H1 (cell line): ENCODE measurements around the gene PLEKHO1. TPM values are rescaled to one million over a fixed set of nuclear protein-coding genes. Genes with fewer than 3 reads are reported as not detected.

Experiments used
- CTCF ChIA-PET: fragments of 300-600 bp; sonication (Branson Sonifier 250); formaldehyde crosslinking; loops from one replicate; lab custom pipeline; 2021; ENCODE audit not compliant: partially characterized antibody; lab: Charles Lee
- POLR2A ChIA-PET: fragments of 300-600 bp; sonication (Branson Sonifier 250); formaldehyde crosslinking; loops from one replicate; lab custom pipeline; 2021; ENCODE audit warnings: inconsistent platforms; ENCODE audit not compliant: partially characterized antibody; lab: Charles Lee
- DNase-seq, 2 experiments: peaks; one replicate each; pipeline versions ENCODE4 v3.0.0 to v3.0.0-alpha.2; 2010 to 2022; ENCODE audit warnings: low spot score in 2 of 2, low read depth in 1 of 2, mixed read lengths in 1 of 2
- FAIRE-seq: peaks from 2 replicates; lab custom pipeline; 2011; peaks lifted over from hg19 to GRCh38; lab: Jason Lieb, UNC
- H2AFZ ChIP-seq: 2 replicates; pipeline ENCODE4 v1.8.1; 2012; ENCODE audit warnings: low read length, inconsistent platforms
- H2AK5ac ChIP-seq: 2 replicates; pipeline ENCODE4 v1.6.1; 2013; ENCODE audit warnings: low read depth, low read length
- H2BK120ac ChIP-seq: replicated peaks from 2 replicates; pipeline ENCODE3; 2013; ENCODE audit warnings: low read depth, low read length, inconsistent platforms
- H2BK12ac ChIP-seq: 2 replicates; pipeline ENCODE4 v1.6.1; 2013; ENCODE audit warnings: low read depth, low read length
- H2BK15ac ChIP-seq: 2 replicates; pipeline ENCODE4 v1.6.1; 2013; ENCODE audit warnings: low read length
- H2BK20ac ChIP-seq: 2 replicates; pipeline ENCODE4 v1.6.1; 2013; ENCODE audit warnings: low read length
- H2BK5ac ChIP-seq: 2 replicates; pipeline ENCODE4 v1.6.1; 2013; ENCODE audit warnings: low read depth, low read length
- H3K14ac ChIP-seq: 2 replicates; pipeline ENCODE4 v1.6.1; 2013; ENCODE audit warnings: inconsistent platforms; ENCODE audit not compliant: insufficient read length
- H3K18ac ChIP-seq: 2 replicates; pipeline ENCODE4 v1.6.1; 2013; ENCODE audit warnings: low read length; ENCODE audit errors: extremely low read depth
- H3K23ac ChIP-seq: 2 replicates; pipeline ENCODE4 v1.6.1; 2013; ENCODE audit warnings: inconsistent platforms; ENCODE audit not compliant: insufficient read length
- H3K23me2 ChIP-seq: 2 replicates; pipeline ENCODE4 v1.6.1; 2013; ENCODE audit warnings: low read depth, low read length
- H3K27ac ChIP-seq: 2 replicates; pipeline ENCODE4 v1.6.1; 2011; ENCODE audit warnings: low read depth, low read length, inconsistent platforms
- H3K27me3 ChIP-seq, 4 experiments: replicated peaks in 1 of 4; 1 replicate in 1 of 4; 2 replicates in 3 of 4; pipeline versions ENCODE4 v1.6.1 to v1.8.1; 2011 to 2013; ENCODE audit warnings: low read length in 3 of 4, mild to moderate bottlenecking in 3 of 4, inconsistent platforms in 2 of 4, mixed read lengths in 2 of 4, moderate library complexity in 1 of 4; ENCODE audit not compliant: control insufficient read depth in 3 of 4, insufficient read depth in 3 of 4; ENCODE audit errors: extremely low read depth in 1 of 4
- H3K36me3 ChIP-seq, 4 experiments: 2 replicates each; pipeline versions ENCODE4 v1.6.1 to v1.8.1; 2011 to 2013; ENCODE audit warnings: mild to moderate bottlenecking in 4 of 4, low read length in 3 of 4, moderate library complexity in 2 of 4, control low read depth in 1 of 4, inconsistent platforms in 1 of 4; ENCODE audit not compliant: insufficient read depth in 4 of 4, control insufficient read depth in 2 of 4
- H3K4ac ChIP-seq: replicated peaks from 2 replicates; pipeline ENCODE3; 2013; ENCODE audit warnings: low read length, low read depth, mixed read lengths, inconsistent platforms; ENCODE audit not compliant: insufficient read length
- H3K4me1 ChIP-seq, 4 experiments: replicated peaks in 1 of 4; 1 replicate in 1 of 4; 2 replicates in 3 of 4; pipeline versions ENCODE4 v1.6.1 to v1.8.1; 2011 to 2013; ENCODE audit warnings: low read length in 3 of 4, inconsistent platforms in 2 of 4, mixed read lengths in 1 of 4; ENCODE audit not compliant: insufficient read depth in 4 of 4, control insufficient read depth in 3 of 4
- H3K4me2 ChIP-seq, 2 experiments: 2 replicates each; pipeline versions ENCODE4 v1.6.1 to v1.8.1; 2011 to 2013; ENCODE audit warnings: low read depth in 2 of 2, low read length in 2 of 2, control low read depth in 1 of 2, inconsistent platforms in 1 of 2, mild to moderate bottlenecking in 1 of 2; ENCODE audit not compliant: insufficient read depth in 1 of 2
- H3K4me3 ChIP-seq, 4 experiments: fragments of 200-600, 300-600 bp in 1 of 4; sonication (generic), shearing (Covaris generic), sonication (Bioruptor Twin) in 1 of 4; 2 replicates each; pipeline versions ENCODE4 v1.5.1 to v1.8.1; 2011 to 2016; ENCODE audit warnings: low read length in 4 of 4, low read depth in 3 of 4, control low read depth in 2 of 4, inconsistent platforms in 2 of 4, mild to moderate bottlenecking in 2 of 4, mixed read lengths in 1 of 4, moderate library complexity in 1 of 4; ENCODE audit not compliant: insufficient read depth in 2 of 4; ENCODE audit errors: extremely low read depth in 1 of 4
- H3K56ac ChIP-seq: replicated peaks from 2 replicates; pipeline ENCODE3; 2013; ENCODE audit warnings: low read depth, mild to moderate bottlenecking, mixed read lengths, low read length, inconsistent platforms; ENCODE audit not compliant: insufficient read length
- H3K79me1 ChIP-seq: 2 replicates; pipeline ENCODE4 v1.6.1; 2013; ENCODE audit warnings: low read depth, low read length, control low read depth
- H3K79me2 ChIP-seq, 2 experiments: 2 replicates each; pipeline versions ENCODE4 v1.6.1 to v1.8.1; 2012 to 2013; ENCODE audit warnings: low read length in 2 of 2, mild to moderate bottlenecking in 2 of 2, inconsistent platforms in 1 of 2; ENCODE audit not compliant: insufficient read depth in 2 of 2, control insufficient read depth in 1 of 2
- H3K9ac ChIP-seq, 4 experiments: replicated peaks in 1 of 4; 1 replicate in 1 of 4; 2 replicates in 3 of 4; pipeline versions ENCODE4 v1.6.1 to v1.8.1; 2011 to 2013; ENCODE audit warnings: low read depth in 3 of 4, low read length in 3 of 4, control low read depth in 2 of 4, mild to moderate bottlenecking in 2 of 4, moderate library complexity in 2 of 4, inconsistent platforms in 1 of 4; ENCODE audit errors: extremely low read depth in 1 of 4
- H3K9me3 ChIP-seq, 2 experiments: 2 replicates each; pipeline versions ENCODE4 v1.6.1 to v1.8.1; 2012 to 2013; ENCODE audit warnings: mild to moderate bottlenecking in 2 of 2, moderate library complexity in 2 of 2, control low read depth in 1 of 2, inconsistent platforms in 1 of 2, low read depth in 1 of 2, low read length in 1 of 2, mixed read lengths in 1 of 2; ENCODE audit not compliant: insufficient read depth in 2 of 2
- H4K20me1 ChIP-seq, 2 experiments: replicated peaks in 1 of 2; 2 replicates each; pipeline versions ENCODE3 to v1.8.1; 2011 to 2013; ENCODE audit warnings: inconsistent platforms in 2 of 2, low read length in 2 of 2, mild to moderate bottlenecking in 1 of 2; ENCODE audit not compliant: insufficient read depth in 2 of 2, control insufficient read depth in 1 of 2
- H4K5ac ChIP-seq: 2 replicates; pipeline ENCODE4 v1.6.1; 2013; ENCODE audit warnings: low read length, low read depth, mixed read lengths, inconsistent platforms; ENCODE audit not compliant: insufficient read length
- H4K8ac ChIP-seq: 2 replicates; pipeline ENCODE4 v1.8.0; 2013; ENCODE audit warnings: mild to moderate bottlenecking, moderate library complexity, low read length, inconsistent platforms; ENCODE audit not compliant: insufficient read depth; ENCODE audit errors: extremely low read depth
- H4K91ac ChIP-seq: replicated peaks from 2 replicates; pipeline ENCODE3; 2013; ENCODE audit warnings: low read length, mixed read lengths, inconsistent platforms; ENCODE audit not compliant: insufficient read length
- HDAC6 ChIP-seq: IDR thresholded peaks from one replicate; pipeline ENCODE4 v1.7.1; 2012; ENCODE audit warnings: low read depth, mild to moderate bottlenecking, inconsistent platforms, low read length, moderate library complexity
- KDM1A ChIP-seq: fragments of 200-600, 300-600 bp; sonication (generic); IDR thresholded peaks from 2 replicates; pipeline ENCODE4 v1.7.1; 2016; ENCODE audit warnings: mild to moderate bottlenecking, low read length, borderline replicate concordance
- POLR2A ChIP-seq, 2 experiments: IDR thresholded peaks; 1 replicate in 1 of 2; 2 replicates in 1 of 2; pipeline ENCODE4 v1.6.1; 2011; ENCODE audit warnings: low read depth in 2 of 2, low read length in 2 of 2, mild to moderate bottlenecking in 2 of 2; ENCODE audit errors: control extremely low read depth in 1 of 2
- SP2 ChIP-seq: IDR thresholded peaks from 2 replicates; pipeline ENCODE4 v1.6.1; 2012; ENCODE audit warnings: mild to moderate bottlenecking, low read length, inconsistent platforms
- WGBS, 2 experiments: shearing (Covaris generic) in 1 of 2; methylation state at CpG; one replicate each; pipeline versions ENCODE4 v1.1.6 to v1.1.7; 2013 to 2015; ENCODE audit warnings: low lambda C conversion rate in 2 of 2, mixed read lengths in 2 of 2, inconsistent platforms in 1 of 2, low coverage in 1 of 2, missing lambda C conversion rate in 1 of 2; ENCODE audit not compliant: insufficient replicate concordance in 2 of 2, insufficient coverage in 1 of 2, insufficient read length in 1 of 2; ENCODE audit errors: extremely low coverage in 1 of 2, missing lambda C conversion rate in 1 of 2; 5-methylcytosine and 5-hydroxymethylcytosine counted together
- polyA plus RNA-seq, 7 experiments: library from polyadenylated mRNA; depleted of rRNA in 3 of 7; stranded (reverse) in 5 of 7; unstranded in 2 of 7; fragments of >200 nt in 5 of 7; fragments of 200-250 nt in 2 of 7; gene quantifications; 1 replicate in 5 of 7; 2 replicates in 1 of 7; 4 replicates in 1 of 7; pipeline versions ENCODE4 v1.2.1 to v1.2.3, GENCODE V29; 2011 to 2013; ENCODE audit warnings: missing spikeins in 2 of 7, mixed read lengths in 2 of 7
- total RNA-seq: library from RNA; stranded (reverse); fragmentation: NEBNext Ultra II Directional; extraction: Animal tissue kit (Norgen Biotek cat#: 25700); gene quantifications from 2 replicates; pipeline ENCODE4 v1.2.1, GENCODE V29; 2021

Gene PLEKHO1
- total and polyA plus RNA-seq, 2 of the 8 experiments (the other 6 are each of a cell fraction or from before 2014, with no cell fraction given): 23.2 to 37.0 TPM

DNA sequence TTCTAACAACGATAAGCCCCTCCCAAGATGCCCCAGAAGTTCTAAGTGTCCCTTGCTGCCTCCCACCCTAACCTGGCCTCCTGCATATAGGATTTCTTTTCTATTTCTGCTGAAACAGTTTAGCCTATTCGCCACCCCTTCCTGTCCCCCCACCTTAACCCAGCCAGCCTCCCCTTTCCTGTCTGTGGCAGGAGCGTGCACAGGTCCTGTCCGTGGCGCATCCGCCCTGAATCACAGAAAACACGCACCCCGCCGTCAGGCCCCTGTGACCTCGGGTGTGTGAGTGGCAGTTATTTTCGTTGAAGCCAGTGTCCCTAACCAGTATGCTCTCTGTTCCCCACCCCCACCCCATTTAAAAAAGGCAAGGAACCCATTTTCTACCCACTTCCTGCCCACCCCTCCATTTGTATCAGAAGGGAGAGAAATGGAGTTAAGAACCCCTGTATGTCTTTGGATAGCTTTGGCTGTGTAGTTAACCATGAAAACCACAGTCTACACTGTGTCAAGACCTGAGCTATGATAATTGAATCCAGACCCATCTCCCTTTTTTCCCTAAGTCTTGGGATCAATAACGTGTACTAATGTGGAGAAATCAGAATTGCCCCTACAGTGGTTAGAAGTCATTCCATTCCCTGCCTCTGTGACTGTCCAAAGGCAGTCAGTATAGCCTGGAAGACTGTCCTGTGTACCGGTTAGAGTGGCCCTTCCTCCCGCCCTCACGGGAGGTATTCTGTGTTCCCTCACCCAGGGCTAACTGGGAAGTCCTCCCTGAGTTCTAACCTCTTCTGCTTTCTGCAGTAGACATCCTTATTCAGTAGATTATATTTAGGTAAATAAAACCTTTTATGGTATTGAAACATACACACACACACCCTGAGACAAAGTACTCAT is 1.8 kb downstream of the PLEKHO1 start:
- peaks cover 0 to 2% (median 0%) of the 10 kb centered on the region in 4 experiments; a peak in 1 of 7 replicates for H3K27me3 ChIP-seq
- peaks cover 0 to 14% (median 5%) of the 10 kb centered on the region in 4 experiments; a peak in 6 of 7 replicates for H3K4me1 ChIP-seq
- H3K18ac ChIP-seq: no peak overlapping the region
- H4K20me1 ChIP-seq: peaks cover 0 to 5% of the 10 kb centered on the region in 2 experiments
- H3K4me2 ChIP-seq: peak overlapping the region; percentile 86 to 96
- H2AK5ac ChIP-seq: no peak overlapping the region
- no peak overlapping the region for H3K14ac ChIP-seq
- FAIRE-seq (no peak), DNase-seq (no peak)
- no peak overlapping the region for H3K23ac ChIP-seq
- H3K9me3 ChIP-seq: no peaks in the 10 kb centered on the region
- CTCF ChIA-PET: interaction anchor here (1.0 to 4.1 kb wide), 4 partner anchors 10 to 50 kb away, joined by 3 to 20 read pairs (median 5); no protein-coding TSS in a partner anchor
- H3K79me1 ChIP-seq: no peaks in the 10 kb centered on the region
- H3K27ac ChIP-seq: no peak overlapping the region
- no peak overlapping the region for H2BK120ac ChIP-seq
- WGBS, 2 experiments: 69% methylated on average over 15 of the region's 15 CpGs; no CpG with 5 or more reads in 1 of the 2 experiments
- H3K4me3 ChIP-seq: peak overlapping the region; percentile 73 to 99 (median 79)
- H2BK5ac ChIP-seq: no peak overlapping the region
- no peak overlapping the region for H2AFZ ChIP-seq
- H3K23me2 ChIP-seq: peaks cover 14% of the 10 kb centered on the region
- POLR2A ChIA-PET: interaction anchor here (0.7 to 6.4 kb wide), 5 partner anchors 12 to 302 kb away, joined by 3 to 87 read pairs (median 5); a partner anchor contains a TSS
- H4K5ac ChIP-seq: no peak overlapping the region
- H3K9ac ChIP-seq: peak overlapping the region in 2 of 4 experiments; percentile 74 to 79; a peak in 3 of 7 replicates
- peak in 1 of 2 experiments; percentile 13; a peak in 1 of 3 replicates for TF ChIP-seq POLR2A (IDR thresholded peaks at IDR 0.05; ENCODE audit: control extremely low read depth in 1 of 2, low read depth in 2 of 2, low read length in 2 of 2)
- TF ChIP-seq KDM1A: no peak
- no peak for TF ChIP-seq HDAC6
- no peak for TF ChIP-seq SP2
- H3K4ac ChIP-seq: no peak overlapping the region
- H2BK20ac ChIP-seq: no peak overlapping the region
- H3K79me2 ChIP-seq: peaks cover 0 to 19% of the 10 kb centered on the region in 2 experiments; a peak in 2 of 4 replicates
- H4K91ac ChIP-seq: peak overlapping the region; percentile 5
- H4K8ac ChIP-seq: no peak overlapping the region
- H2BK12ac ChIP-seq: no peak overlapping the region; the same call in 1 of the 2 replicates
- 0 out of 2 replicates have a peak overlapping the region, but pooled peaks have one; percentile 31 for H2BK15ac ChIP-seq
- H3K36me3 ChIP-seq: peaks cover 7 to 33% (median 25%) of the 10 kb centered on the region in 4 experiments; a peak in 6 of 8 replicates
- no peak overlapping the region for H3K56ac ChIP-seq
